Measurements from ENCODE around the gene AP2M1. TPM values are rescaled to one million over a fixed set of nuclear protein-coding genes. Genes with fewer than 3 reads are reported as not detected.

The AP2M1 gene
- total and polyA plus RNA-seq, 4 donors: 71.9 to 200 (median 135) TPM

DNA sequence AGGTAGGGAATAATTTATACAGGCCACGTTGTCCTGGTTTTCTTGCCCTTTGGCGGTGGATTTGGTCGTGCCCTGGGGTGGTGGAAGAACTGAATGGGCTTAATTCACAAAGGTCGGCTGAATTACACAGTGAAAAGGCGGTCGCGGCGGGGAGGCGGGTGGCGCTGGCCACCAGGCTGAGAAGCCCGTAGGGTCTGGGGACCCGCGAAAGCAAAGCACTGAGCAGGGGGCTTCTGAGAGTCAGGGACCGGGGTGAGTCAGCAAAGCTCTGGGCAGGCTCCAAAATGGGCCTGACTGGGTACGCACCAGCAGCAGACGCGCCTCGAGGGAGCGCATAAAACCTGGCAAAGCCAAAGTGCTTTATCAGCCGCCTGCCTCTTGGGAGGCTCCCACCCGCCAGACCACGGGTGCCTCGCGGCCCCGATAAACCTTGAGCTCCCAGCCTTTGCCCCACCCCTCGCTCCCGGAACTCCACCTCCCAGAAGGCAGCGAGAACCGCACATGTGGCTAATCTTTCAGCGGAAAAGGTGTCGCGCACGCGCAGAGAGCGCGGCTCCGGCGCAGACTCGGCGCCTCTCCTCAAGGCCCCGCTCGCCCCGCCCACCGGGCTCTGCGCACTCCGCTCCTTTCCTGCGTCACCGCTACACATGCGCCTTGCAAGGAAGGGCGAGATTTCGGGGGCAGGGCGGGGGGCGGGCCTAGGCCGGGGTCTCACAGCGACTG is 11.0 kb downstream of the AP2M1 start:
- TF ChIP-seq, protein P1, sequence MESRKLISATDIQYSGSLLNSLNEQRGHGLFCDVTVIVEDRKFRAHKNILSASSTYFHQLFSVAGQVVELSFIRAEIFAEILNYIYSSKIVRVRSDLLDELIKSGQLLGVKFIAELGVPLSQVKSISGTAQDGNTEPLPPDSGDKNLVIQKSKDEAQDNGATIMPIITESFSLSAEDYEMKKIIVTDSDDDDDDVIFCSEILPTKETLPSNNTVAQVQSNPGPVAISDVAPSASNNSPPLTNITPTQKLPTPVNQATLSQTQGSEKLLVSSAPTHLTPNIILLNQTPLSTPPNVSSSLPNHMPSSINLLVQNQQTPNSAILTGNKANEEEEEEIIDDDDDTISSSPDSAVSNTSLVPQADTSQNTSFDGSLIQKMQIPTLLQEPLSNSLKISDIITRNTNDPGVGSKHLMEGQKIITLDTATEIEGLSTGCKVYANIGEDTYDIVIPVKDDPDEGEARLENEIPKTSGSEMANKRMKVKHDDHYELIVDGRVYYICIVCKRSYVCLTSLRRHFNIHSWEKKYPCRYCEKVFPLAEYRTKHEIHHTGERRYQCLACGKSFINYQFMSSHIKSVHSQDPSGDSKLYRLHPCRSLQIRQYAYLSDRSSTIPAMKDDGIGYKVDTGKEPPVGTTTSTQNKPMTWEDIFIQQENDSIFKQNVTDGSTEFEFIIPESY (IDR thresholded peaks at IDR 0.05): peak; percentile 77
- TF ChIP-seq, protein P2, sequence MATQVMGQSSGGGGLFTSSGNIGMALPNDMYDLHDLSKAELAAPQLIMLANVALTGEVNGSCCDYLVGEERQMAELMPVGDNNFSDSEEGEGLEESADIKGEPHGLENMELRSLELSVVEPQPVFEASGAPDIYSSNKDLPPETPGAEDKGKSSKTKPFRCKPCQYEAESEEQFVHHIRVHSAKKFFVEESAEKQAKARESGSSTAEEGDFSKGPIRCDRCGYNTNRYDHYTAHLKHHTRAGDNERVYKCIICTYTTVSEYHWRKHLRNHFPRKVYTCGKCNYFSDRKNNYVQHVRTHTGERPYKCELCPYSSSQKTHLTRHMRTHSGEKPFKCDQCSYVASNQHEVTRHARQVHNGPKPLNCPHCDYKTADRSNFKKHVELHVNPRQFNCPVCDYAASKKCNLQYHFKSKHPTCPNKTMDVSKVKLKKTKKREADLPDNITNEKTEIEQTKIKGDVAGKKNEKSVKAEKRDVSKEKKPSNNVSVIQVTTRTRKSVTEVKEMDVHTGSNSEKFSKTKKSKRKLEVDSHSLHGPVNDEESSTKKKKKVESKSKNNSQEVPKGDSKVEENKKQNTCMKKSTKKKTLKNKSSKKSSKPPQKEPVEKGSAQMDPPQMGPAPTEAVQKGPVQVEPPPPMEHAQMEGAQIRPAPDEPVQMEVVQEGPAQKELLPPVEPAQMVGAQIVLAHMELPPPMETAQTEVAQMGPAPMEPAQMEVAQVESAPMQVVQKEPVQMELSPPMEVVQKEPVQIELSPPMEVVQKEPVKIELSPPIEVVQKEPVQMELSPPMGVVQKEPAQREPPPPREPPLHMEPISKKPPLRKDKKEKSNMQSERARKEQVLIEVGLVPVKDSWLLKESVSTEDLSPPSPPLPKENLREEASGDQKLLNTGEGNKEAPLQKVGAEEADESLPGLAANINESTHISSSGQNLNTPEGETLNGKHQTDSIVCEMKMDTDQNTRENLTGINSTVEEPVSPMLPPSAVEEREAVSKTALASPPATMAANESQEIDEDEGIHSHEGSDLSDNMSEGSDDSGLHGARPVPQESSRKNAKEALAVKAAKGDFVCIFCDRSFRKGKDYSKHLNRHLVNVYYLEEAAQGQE (IDR thresholded peaks at IDR 0.05): peak; percentile 48
- peak; percentile 14 to 19 for TF ChIP-seq EGR1 (IDR thresholded peaks at IDR 0.05; ENCODE audit: low read depth in 2 of 2)
- TF ChIP-seq YY1 (IDR thresholded peaks at IDR 0.05): no peak
- peak in 1 of 2 donors; percentile 84 for TF ChIP-seq GABPA (IDR thresholded peaks at IDR 0.05 in 1 of 2, conservative IDR thresholded peaks at IDR 0.05 in 1 of 2)
- peak; percentile 62 for TF ChIP-seq SP1 (IDR thresholded peaks at IDR 0.05)
- TF ChIP-seq, protein P3, sequence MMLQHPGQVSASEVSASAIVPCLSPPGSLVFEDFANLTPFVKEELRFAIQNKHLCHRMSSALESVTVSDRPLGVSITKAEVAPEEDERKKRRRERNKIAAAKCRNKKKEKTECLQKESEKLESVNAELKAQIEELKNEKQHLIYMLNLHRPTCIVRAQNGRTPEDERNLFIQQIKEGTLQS (IDR thresholded peaks at IDR 0.05): peak; percentile 46
- peak; percentile 39 for TF ChIP-seq NR2F2 (IDR thresholded peaks at IDR 0.05)
- TF ChIP-seq HNF4G (IDR thresholded peaks at IDR 0.05): no peak
- peak; percentile 21 for TF ChIP-seq FOXA2 (IDR thresholded peaks at IDR 0.05)
- TF ChIP-seq, protein P4, sequence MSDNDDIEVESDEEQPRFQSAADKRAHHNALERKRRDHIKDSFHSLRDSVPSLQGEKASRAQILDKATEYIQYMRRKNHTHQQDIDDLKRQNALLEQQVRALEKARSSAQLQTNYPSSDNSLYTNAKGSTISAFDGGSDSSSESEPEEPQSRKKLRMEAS (IDR thresholded peaks at IDR 0.05): peak; percentile 89
- peak; percentile 23 to 24 for TF ChIP-seq RAD21 (IDR thresholded peaks at IDR 0.05)
- TF ChIP-seq TAF1 (conservative IDR thresholded peaks at IDR 0.05): no peak
- TF ChIP-seq, protein P5, sequence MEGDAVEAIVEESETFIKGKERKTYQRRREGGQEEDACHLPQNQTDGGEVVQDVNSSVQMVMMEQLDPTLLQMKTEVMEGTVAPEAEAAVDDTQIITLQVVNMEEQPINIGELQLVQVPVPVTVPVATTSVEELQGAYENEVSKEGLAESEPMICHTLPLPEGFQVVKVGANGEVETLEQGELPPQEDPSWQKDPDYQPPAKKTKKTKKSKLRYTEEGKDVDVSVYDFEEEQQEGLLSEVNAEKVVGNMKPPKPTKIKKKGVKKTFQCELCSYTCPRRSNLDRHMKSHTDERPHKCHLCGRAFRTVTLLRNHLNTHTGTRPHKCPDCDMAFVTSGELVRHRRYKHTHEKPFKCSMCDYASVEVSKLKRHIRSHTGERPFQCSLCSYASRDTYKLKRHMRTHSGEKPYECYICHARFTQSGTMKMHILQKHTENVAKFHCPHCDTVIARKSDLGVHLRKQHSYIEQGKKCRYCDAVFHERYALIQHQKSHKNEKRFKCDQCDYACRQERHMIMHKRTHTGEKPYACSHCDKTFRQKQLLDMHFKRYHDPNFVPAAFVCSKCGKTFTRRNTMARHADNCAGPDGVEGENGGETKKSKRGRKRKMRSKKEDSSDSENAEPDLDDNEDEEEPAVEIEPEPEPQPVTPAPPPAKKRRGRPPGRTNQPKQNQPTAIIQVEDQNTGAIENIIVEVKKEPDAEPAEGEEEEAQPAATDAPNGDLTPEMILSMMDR (IDR thresholded peaks at IDR 0.05; ENCODE audit: low read depth, low read length, missing input control): no peak
- TF ChIP-seq JUND (IDR thresholded peaks at IDR 0.05): peak in 1 of 2 donors; percentile 71
- peak; percentile 36 for TF ChIP-seq RXRA (IDR thresholded peaks at IDR 0.05)
- TF ChIP-seq HNF4A (conservative IDR thresholded peaks at IDR 0.05): peak; percentile 41 to 42
- TF ChIP-seq FOXA1 (IDR thresholded peaks at IDR 0.05): no peak
- Histone ChIP-seq H3K9me3 (ENCODE audit: control insufficient read depth in 4 of 4, low read length in 3 of 4) (no peaks in the 10 kb centered on the region), H3K4me3 (ENCODE audit: low read depth in 1 of 3, low read length in 3 of 3) (peak overlapping the region; percentile 62 to 99 (median 72)), H3K9ac (ENCODE audit: low read depth in 1 of 2, low read length in 2 of 2) (peak overlapping the region; percentile 45 to 95), H3K4me1 (ENCODE audit: control insufficient read depth in 4 of 4, insufficient read depth in 4 of 4, low read length in 3 of 4) (peaks cover 2 to 25% (median 21%) of the 10 kb centered on the region in 4 donors), H3K36me3 (ENCODE audit: control insufficient read depth in 4 of 4, insufficient read depth in 3 of 4, low read depth in 1 of 4, low read length in 3 of 4) (peaks cover 19 to 64% (median 57%) of the 10 kb centered on the region in 4 donors), H3K27me3 (ENCODE audit: control insufficient read depth in 4 of 4, insufficient read depth in 4 of 4, low read length in 3 of 4) (no peaks in the 10 kb centered on the region), H3K27ac (ENCODE audit: low read depth in 1 of 2, low read length in 2 of 2) (peak overlapping the region; percentile 78 to 80)
- peak; percentile 99 for DNase-seq (ENCODE audit: low spot score)
- WGBS: 2% methylated on average over 55 of the region's 55 CpGs
